ENCODE measurements around the gene MYLK.

Gene MYLK

GRCh38 chr3:123571264-123571972 is 312.7 kb downstream of the MYLK start:
- no peak for DNase-seq (ENCODE audit: low read depth in 2 of 2)
- no peak overlapping the region for H3K4me3 ChIP-seq (replicated peaks in 1 of 2; ENCODE audit: low read depth in 2 of 2, low read length in 2 of 2)
- no peak for TF ChIP-seq CTCF (IDR thresholded peaks at IDR 0.05; ENCODE audit: low read depth, low read length)

- no peak for TF ChIP-seq CTCF (IDR thresholded peaks at IDR 0.05; ENCODE audit: low read depth, low read length)
- no peak for DNase-seq (ENCODE audit: low read depth in 2 of 2)
- H3K4me3 ChIP-seq (replicated peaks in 1 of 2; ENCODE audit: low read depth in 2 of 2, low read length in 2 of 2), result no peak overlapping the region
Observed at GRCh38 chr3:123568875-123569274, 315.3 kb downstream of the MYLK start.

- H3K4me3 ChIP-seq (replicated peaks in 1 of 2; ENCODE audit: low read depth in 2 of 2, low read length in 2 of 2), result no peak overlapping the region
- DNase-seq (ENCODE audit: low read depth in 2 of 2), result no peak
Observed at GRCh38 chr3:123568034-123568433, 316.1 kb downstream of the MYLK start.

GRCh38 chr3:123564056-123564455 is 320.1 kb downstream of the MYLK start:
- no peak overlapping the region for H3K4me3 ChIP-seq (replicated peaks in 1 of 2; ENCODE audit: low read depth in 2 of 2, low read length in 2 of 2)
- no peak for DNase-seq (ENCODE audit: low read depth in 2 of 2)
- no peak for TF ChIP-seq CTCF (IDR thresholded peaks at IDR 0.05; ENCODE audit: low read depth, low read length)

More at GRCh38 chr3:123568034-123568433, 316.1 kb downstream of the MYLK start:
- TF ChIP-seq CTCF (IDR thresholded peaks at IDR 0.05; ENCODE audit: low read depth, low read length), result no peak

GRCh38 chr3:123562547-123562946 is 321.6 kb downstream of the MYLK start:
- no peak for TF ChIP-seq CTCF (IDR thresholded peaks at IDR 0.05; ENCODE audit: low read depth, low read length)
- DNase-seq (ENCODE audit: low read depth in 2 of 2), result no peak

GRCh38 chr3:123561188-123561587 is 322.9 kb downstream of the MYLK start:
- no peak overlapping the region for H3K4me3 ChIP-seq (replicated peaks in 1 of 2; ENCODE audit: low read depth in 2 of 2, low read length in 2 of 2)
- no peak for TF ChIP-seq CTCF (IDR thresholded peaks at IDR 0.05; ENCODE audit: low read depth, low read length)

More at GRCh38 chr3:123562547-123562946, 321.6 kb downstream of the MYLK start:
- H3K4me3 ChIP-seq (replicated peaks in 1 of 2; ENCODE audit: low read depth in 2 of 2, low read length in 2 of 2), result no peak overlapping the region

More at GRCh38 chr3:123561188-123561587, 322.9 kb downstream of the MYLK start:
- no peak for DNase-seq (ENCODE audit: low read depth in 2 of 2)

Measured in cardiac fibroblast (primary cell).